Activated CD4-positive, alpha-beta T cell treated with anti-CD3 and anti-CD28 coated beads, Interleukin-2, Interleukin-4, amounts not matched to agents 100 ng/mL and 50 ng/mL, durations not matched to agents 16 hours and 8 hours (primary cell): Measurements from ENCODE around the gene PLAC8L1.
A peak's percentile ranks its signal among the peaks of the same experiment; 100 is the strongest.

Experiments
- DNase-seq: peaks from one replicate; pipeline ENCODE4 v3.0.0-alpha.2; 2020; ENCODE audit warnings: low spot score

PLAC8L1 gene

DNA sequence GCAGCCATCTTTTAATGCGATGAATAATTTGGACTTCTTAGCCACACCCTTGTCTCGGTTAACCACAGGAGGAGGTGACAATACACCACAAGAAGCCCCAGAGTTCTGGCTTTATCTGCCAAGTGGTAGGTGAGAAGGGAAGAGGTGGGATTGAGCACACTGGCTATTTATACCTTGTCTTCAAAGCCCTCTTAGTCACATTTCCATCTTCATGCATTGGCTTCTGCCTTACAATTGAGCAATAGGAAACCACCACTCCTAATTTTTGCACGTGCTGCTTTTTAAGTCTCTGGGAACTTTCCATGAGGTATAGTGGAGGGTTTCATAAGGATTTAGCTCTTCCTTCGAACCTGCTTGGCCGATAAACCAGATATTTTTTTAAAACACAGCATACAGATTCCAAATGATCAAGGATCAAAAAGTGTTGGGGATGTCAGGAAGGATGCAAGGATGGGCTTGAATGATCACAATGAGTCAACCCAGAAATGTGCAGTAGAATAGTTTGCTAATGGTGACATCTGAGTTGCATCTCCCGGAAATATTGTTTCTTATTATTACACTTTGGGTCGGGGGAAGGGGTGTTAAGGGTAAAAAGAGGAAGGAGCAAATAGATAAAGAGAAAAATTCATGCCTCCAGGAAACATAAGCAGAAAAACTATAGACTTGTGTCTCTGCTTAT lies 25.5 kb downstream of the PLAC8L1 start:
- DNase-seq, result peak; percentile 61

DNA sequence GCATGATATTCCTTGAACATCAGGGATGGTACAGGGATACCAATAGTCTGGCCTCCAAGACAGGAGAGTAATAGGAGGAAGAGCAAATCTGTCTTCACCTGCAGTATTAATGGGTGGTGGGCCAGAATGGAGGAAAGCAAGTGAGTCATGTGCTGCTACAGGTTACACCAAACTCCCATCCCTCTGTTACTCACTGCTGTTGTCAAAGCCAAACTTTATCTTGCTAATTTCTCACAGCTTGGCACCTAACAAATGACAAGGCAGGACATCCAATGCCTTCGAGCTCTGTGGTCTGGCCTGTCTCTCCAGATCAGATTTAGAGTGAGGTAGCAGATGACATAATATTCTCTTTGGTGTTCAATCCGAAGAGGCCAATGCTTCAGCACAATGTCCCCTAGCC lies 26.8 kb downstream of the PLAC8L1 start:
- no peak for DNase-seq

DNA sequence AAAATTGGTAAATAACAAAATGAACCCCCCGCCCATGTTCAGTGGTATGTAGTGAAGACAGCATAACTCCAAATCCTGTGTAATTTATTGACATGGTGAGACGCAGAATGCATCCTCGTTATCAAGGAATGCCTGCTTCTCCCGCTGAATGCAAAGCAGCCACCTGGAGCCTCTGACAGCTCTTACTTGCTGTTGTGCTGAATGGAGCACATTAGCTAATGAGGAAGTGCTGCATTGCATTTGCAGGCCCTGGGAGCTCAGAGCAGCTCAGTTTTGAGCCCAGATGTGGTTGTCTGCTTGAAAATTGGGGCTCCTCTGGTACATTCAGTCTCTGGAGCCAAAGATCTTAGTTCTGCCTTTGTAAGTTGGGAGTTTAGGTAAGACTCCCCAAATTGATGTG lies 28.9 kb downstream of the PLAC8L1 start:
- no peak for DNase-seq

DNA sequence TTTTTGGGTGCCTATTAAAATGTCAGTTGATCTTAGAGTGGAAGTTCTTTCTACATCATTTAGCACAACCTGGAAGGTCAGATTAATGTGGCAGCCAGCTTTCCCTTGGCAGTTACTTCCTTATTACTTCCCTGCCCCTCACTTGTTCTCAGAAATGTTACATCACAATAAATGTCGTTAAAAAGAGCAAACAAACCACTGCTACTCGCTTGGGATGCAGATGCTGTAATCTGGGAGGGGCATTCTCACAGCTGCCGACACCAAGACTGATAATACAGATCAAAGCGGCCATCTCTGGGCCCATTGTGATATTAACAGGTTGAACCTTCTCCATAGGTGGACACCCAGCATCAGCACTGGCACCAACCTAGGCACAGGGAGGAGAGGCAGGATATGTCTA lies 29.3 kb downstream of the PLAC8L1 start:
- DNase-seq, result no peak

DNA sequence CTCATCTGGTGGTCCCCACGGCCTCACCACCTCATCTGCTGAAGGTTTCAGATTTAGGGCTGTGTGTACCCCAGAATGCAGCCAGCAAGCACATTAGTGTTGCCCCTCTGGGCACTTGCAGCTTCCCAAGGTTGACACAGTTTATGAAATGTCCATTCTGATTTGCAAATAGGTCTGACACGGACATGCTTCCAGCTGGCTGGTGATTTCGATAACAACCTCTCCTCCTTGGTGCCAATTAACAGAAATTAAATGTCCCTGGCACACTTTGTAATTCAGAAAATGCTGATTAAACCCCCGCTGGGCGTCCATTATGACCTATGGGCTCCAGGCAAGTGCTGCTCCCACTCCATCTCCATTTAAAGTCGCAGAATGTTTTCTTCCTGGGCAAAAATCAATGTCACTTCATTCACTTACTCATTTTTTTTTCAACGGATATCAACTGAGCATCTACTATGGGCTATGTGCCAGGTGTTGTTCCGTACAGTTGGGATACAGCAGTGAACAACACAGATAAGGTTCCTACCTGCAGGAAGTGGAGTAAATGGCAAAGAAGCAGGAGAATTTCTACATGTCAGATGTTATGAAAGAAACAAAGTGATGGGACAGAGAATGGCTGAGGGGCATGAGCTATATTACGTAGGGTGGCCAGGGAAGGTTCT lies 32.0 kb downstream of the PLAC8L1 start:
- DNase-seq, result no peak

DNA sequence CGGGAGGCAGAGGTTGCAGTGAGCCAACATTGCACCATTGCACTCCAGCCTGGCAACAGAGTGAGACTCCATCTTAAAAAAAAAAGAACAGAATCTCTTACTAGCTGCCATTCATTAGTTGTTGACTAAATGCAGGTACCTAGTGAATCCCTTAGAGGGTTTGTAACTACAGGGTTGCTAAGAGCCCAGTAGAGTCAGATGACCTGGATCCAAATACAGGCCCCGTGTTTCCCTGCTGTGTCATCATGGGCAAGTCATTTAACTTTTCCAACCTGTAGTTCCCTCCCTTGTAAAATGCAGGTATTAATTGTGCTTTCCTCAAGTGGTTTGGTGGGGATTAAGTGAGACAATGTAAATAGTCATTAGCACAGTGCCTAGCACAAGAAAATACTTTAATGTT lies 32.8 kb downstream of the PLAC8L1 start:
- DNase-seq, result no peak

DNA sequence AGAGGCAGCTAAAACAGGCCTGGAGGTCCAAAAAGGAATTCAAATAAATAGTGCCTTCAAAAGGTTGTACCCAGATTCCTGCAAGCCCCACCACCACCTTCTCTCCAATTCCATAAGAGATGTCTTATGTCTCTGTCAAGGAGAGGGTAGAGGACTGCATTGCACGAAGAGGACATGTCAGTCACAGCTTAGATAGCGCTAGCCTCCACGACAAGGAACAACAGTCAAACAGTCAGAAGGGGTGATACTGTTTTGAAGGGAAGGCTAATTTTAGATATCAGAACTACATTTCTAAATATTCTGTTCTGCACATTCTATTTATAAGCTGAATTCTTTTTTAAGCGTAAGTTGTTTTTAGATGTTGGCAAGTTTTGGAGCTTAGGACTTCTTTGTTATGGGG lies 34.2 kb downstream of the PLAC8L1 start:
- DNase-seq, result no peak

DNA sequence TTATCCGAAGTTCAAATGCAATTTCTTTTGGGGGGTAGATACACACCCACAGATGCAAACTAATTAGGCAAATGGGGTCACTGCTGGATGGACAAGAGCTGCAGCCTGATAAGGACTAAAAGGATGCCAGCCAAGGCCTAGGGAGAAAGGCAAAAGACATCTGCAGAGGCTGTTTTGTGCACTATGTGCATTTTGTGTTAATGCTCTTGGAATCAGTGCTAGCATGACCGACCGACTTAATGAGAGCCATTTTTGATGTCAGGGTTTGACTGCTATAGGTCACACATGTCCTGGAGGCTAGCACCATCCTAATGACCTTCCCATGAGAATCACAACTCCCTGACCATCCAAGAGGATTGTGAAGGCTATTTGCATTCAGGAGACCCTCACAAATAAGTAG lies 34.6 kb downstream of the PLAC8L1 start:
- DNase-seq, result no peak

DNA sequence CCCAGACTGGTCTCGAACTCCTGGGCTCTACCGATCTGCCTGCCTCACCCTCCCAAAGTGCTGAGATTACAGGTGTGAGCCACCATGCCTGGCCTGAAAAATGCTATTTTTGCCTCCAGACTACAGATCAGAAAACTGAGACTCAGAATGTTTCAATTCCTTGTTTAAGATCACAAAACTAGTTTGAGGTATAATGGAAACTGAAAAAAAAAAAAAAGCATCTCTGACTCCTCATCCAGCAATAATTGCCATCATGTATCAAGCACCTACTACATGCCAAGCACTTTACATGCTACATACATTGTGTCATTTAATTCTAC lies 35.6 kb downstream of the PLAC8L1 start:
- no peak for DNase-seq

DNA sequence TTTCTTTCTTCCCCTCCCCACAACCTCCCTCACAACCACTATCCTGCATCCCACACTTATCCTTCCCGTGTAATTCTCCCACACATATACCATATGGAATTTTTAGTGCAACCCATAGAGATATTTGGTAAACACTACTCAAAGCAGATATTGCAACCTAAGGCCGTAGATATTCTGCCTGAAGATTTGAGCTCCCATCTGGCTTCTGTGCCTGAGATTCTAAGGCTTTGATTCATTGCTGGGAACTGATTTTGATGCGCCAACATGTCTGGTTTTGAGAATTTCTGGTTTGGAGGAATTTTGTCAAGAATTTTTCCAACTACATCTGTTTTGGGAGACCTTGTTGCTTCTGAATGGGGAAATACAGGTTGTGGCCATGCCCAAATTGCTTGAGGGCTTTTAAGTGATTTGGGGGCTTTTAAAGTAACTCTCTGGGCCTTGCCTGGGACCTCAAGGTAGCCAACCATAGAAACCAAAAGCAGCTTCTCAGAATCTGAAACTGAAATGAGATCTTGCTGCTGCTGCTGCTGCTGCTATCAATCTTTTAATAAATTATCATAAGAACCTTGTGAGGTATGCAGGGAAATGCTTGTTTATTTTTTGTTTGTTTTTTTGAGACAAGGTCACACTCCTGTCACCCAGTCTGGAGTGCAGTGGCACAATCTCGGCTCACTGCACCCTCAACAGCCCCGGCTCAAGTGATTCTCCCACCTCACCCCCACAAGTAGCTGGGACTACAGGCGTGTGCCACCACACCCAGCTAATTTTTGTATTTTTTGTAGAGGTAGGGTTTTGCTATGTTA lies 36.2 kb downstream of the PLAC8L1 start:
- DNase-seq, result no peak

DNA sequence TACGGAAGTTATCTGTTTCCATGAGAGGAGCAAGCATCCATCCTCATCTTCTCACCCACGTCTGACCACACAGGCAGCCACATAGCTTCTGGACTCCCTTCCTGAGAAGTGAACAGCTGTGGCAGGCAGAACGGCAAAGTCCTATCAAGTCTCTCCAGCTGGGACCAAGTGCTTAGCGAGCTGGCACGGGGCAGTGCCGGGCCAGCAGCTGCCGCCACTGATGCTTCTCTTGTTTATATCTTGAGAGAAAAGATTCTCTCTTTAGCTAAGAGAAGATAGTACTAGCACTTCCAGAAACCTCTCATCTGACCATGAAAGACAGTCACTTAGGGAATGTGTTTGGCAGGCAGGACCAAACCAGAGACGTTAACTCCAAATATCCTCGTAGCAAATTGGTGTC lies 37.2 kb downstream of the PLAC8L1 start:
- no peak for DNase-seq

DNA sequence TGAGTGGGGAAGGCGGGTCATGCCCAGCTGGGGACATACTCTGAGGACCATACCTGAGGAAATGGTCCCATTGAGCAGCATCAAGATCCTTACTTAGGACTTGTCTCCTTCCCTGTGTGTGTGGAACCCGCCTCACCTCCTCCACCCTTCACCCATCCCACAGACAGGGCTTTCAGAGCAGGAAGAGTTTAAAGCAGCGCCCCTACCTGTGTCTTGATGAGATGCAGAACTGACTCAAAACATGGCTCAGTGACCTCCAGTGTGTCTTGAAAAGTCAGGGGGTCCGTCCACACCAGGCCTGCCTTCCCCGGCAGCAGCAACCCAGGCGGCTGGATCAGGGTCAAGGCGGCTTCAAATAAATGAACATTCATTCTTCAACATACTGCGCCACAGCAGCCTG lies 38.4 kb downstream of the PLAC8L1 start:
- DNase-seq, result no peak

DNA sequence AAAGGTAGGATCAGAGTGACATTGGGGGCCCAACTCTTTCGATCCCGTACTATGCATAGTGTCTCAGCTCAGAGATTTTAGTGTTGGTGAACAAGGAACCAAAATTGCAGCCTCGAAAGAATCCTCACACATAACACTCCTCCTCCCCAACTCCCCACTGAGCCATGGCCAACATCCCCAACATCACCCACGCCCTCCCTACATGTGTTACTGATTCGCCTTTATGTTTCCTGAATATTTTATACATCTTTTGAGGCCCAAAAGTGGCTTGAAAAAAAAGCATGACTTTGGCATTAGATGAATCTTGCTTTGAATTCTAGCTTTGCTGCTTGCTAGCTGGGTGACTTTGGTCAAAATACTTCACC lies 45.2 kb downstream of the PLAC8L1 start:
- DNase-seq, result no peak

DNA sequence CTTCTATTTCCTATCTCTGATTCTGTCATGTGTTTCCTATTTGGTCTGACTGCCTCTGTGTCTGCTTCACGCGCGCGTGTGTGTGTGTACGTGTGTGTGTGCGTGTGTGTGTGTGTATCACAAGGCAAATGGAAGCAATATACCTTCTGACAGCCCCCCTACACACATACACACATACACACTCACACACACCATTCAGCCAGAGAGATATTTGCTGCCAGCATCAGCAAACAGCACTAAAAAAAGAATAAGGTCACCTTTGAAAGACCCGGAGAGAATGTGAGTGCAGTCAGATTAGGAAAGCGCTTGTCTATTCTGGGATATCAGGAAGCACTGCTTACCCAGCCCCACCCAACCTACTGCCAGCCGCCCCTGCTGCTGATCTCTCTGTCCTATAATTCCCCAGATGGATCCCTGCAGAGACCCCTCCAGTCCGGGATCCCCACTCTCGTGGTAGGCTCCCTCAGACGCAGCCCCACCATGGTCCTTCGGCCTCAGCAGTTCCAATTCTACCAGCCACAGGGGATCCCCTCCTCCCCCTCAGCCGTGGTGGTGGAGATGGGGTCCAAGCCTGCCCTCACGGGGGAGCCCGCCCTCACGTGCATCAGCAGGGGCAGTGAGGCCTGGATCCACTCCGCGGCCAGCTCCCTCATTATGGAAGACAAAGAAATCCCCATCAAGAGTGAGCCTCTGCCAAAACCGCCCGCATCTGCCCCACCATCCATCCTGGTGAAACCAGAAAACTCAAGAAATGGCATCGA lies 45.7 kb downstream of the PLAC8L1 start:
- no peak for DNase-seq

DNA sequence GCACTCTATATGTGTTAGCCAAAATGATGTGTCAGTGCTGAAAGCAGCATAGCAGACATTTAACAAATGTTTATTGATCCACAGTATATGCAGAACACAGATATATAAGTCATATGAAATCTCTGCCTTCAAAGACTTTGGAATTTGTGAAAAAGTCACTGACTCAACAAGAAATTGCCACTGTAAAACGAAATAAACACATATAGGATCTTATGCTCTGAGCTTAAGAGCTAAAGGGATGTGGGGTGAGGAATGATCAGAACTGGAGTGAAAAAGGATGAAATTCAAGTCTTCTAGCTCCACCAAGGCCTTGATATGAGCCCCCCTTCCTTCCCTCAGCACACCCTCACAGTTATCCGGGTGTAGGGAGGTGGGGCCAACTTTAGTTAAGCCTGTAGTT lies 49.9 kb downstream of the PLAC8L1 start:
- DNase-seq, result no peak

DNA sequence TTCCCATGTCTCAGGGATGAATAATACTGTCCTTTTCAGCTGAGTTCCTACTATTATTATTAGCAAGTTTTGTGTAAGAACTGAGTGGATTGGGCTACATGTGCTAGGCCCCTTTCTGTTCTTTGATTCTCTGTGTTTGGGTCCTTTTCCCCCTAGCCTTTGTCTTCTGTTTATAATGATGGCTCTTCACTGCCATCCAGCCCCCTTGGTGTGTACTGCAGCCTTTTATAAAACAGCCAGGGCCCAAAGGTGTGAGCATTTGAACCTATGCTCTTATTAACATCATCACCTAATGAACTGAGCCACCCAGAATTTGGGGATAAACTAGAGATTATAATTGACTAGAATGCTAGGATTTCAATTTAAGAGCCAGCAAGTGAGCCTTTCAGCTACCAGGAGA lies 52.6 kb downstream of the PLAC8L1 start:
- peak; percentile 16 for DNase-seq

DNA sequence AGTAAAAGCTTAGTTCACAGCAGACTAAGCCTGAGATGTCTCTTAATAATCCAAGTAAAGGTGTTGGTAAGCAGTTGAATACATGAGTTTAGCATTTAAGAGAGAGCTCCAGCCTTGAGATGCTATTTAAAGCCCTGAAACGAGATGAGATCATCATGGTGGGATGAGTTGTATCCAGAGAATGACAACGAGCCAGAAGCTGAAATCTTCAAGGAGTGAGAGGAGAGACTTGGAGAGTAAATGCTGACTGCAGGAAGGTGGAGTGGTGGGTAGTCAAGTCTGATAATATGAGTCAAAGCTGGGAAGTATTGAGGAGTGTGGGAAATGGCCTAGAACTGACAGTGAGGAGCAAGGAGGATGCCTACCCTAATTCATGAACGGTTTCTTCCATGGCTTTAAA lies 53.7 kb downstream of the PLAC8L1 start:
- no peak for DNase-seq

DNA sequence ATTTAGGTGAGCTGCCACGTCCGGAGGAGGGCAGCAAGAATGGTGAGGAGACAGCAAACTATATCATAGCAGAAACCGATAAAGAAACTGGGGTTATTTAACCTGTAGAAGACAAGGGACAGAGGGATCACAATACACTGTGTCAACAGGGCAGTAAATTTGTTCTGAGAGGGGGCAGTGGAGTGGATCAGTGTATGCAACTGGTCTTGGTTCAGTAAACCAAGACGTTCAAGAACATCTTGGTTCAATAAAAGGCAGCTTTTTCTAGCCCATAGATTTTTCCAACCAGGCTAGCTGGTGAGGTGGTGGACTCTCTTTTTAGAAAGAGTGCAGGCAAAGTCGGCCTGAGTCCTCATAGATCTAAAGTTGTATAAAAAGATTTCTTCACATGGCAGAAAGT lies 55.3 kb downstream of the PLAC8L1 start:
- DNase-seq, result no peak

DNA sequence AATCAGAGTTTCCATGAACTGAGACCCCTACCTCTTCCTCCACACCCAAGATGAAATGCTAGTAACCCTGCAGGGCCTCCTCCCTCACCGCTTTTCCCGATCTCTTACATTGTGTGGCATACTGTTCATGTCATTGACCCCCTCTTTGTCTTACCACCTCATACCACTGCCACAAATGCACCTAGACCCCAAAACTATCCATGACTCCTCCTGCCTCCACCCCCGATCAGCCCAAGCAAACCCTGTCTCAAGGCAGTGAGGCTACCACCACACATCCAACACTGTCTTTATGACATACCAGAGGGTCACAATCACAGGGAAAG lies 55.7 kb downstream of the PLAC8L1 start:
- no peak for DNase-seq

DNA sequence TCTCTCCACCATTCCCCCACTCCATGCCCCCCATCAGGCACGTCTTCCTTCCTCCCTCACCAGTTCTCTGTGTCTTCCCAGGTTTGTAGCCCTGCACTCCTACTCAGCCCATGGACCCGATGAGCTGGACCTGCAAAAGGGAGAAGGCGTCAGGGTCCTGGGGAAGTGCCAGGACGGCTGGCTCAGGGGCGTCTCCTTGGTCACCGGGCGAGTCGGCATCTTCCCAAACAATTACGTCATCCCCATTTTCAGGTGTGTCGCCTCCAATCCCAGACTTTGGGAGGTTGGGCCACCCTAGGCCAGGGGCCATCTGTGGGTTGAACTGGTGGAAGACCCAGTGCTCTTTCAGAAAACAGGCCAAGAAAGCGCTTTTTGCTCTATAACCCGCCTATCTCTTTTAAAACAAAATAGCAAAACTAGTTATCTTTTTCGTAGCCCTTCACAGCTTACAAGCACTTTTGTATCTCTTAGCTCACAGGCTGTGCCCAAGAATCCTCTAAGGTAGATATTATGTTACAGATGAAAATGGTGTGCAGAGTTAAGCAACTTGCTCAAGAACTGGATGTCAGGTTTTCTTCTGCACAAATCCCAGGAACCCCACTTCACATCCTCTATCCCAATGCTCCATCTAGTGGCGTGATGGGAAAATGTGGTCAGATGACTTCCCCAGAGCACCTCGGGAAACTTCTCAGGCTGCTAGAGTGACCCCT lies 56.2 kb downstream of the PLAC8L1 start:
- peak; percentile 42 for DNase-seq

DNA sequence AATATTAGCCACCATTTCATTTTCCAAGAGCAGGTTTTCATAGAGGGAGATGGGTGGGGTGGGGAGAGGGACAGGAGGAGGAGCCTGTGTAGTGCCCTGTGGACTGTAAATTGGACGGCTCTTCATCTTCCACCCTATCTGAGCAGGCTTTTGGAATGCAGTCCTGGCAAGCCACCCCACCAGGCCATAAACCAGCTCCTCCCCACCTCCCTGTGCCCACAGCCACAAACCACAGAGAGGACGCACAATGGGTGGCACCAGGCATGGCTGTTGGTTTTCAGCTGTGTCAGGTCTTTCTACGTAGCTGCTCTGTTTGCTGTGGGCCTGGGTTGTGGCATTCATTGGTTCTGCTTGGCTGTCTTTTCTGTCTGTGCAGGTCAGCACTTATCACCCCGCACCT lies 58.0 kb downstream of the PLAC8L1 start:
- no peak for DNase-seq

DNA sequence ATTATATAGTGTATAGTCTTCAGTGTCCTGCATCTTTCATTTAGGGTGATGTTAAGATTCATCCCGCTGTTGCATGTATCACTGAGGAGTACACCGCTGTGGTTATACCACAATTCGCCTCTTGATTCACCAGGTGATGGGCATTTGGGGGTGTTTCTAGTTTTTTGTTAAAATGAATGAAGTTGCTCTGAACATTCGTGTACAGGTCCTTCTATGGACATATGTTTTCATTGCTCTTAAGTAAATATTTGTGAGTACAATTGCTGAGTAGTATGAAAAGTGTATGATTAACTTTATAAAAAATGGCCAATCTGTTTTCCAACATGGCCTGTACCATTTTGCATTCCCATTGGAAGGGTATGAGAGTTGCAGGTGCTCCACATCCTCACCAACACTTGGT lies 61.7 kb downstream of the PLAC8L1 start:
- DNase-seq, result no peak
